HEK293 (cell line): ENCODE data around the gene LAMB1.

ENCODE experiments used
- BCL11B ChIP-seq: fragments of 450-650 bp; formaldehyde crosslinking; IDR thresholded peaks from 2 replicates; pipeline ENCODE4 v1.5.1; 2016; ENCODE audit warnings: low read depth, missing biosample characterization, missing genetic modification characterization
- GLI4 ChIP-seq: fragments of 450-650 bp; formaldehyde crosslinking; IDR thresholded peaks from 2 replicates; pipeline ENCODE4 v1.5.1; 2016; ENCODE audit warnings: missing biosample characterization, missing genetic modification characterization
- KLF8 ChIP-seq: fragments of 450-650 bp; formaldehyde crosslinking; IDR thresholded peaks from 2 replicates; pipeline ENCODE4 v1.5.1; 2016; ENCODE audit warnings: missing biosample characterization, missing genetic modification characterization
- TCF7L2 ChIP-seq: IDR thresholded peaks from 2 replicates; pipeline ENCODE4 v1.6.1; 2011; ENCODE audit warnings: low read depth, mild to moderate bottlenecking, inconsistent platforms, low read length, moderate library complexity, borderline replicate concordance
- ZBTB7A ChIP-seq: fragments of 450-650 bp; formaldehyde crosslinking; IDR thresholded peaks from 2 replicates; pipeline ENCODE4 v1.5.1; 2016; ENCODE audit warnings: low read depth, missing biosample characterization, missing genetic modification characterization
- ZNF184 ChIP-seq: fragments of 450-650 bp; IDR thresholded peaks from 2 replicates; pipeline ENCODE4 v1.5.1; 2018; ENCODE audit warnings: missing biosample characterization, mild to moderate bottlenecking, missing genetic modification characterization
- ZNF501 ChIP-seq: fragments of 450-650 bp; formaldehyde crosslinking; IDR thresholded peaks from 2 replicates; pipeline ENCODE4 v1.5.1; 2016; ENCODE audit warnings: missing biosample characterization, missing genetic modification characterization
- ZSCAN16 ChIP-seq: fragments of 450-650 bp; formaldehyde crosslinking; IDR thresholded peaks from 2 replicates; pipeline ENCODE4 v1.5.1; 2016; ENCODE audit warnings: missing biosample characterization, missing genetic modification characterization
- TF ChIP-seq, protein P1 (sequence below): fragments of 450-650 bp; formaldehyde crosslinking; IDR thresholded peaks from 2 replicates; pipeline ENCODE4 v1.5.1; 2016; ENCODE audit warnings: missing biosample characterization, missing genetic modification characterization
- TF ChIP-seq, protein P2 (sequence below): fragments of 450-650 bp; formaldehyde crosslinking; IDR thresholded peaks from 2 replicates; pipeline ENCODE4 v1.5.1; 2016; ENCODE audit warnings: missing biosample characterization, missing genetic modification characterization
- TF ChIP-seq, protein P3 (sequence below): fragments of 450-650 bp; formaldehyde crosslinking; IDR thresholded peaks from 2 replicates; pipeline ENCODE4 v1.5.1; 2016; ENCODE audit warnings: missing biosample characterization, missing genetic modification characterization
- TF ChIP-seq, protein P4 (sequence below): fragments of 450-650 bp; formaldehyde crosslinking; IDR thresholded peaks from 2 replicates; pipeline ENCODE4 v1.5.1; 2016; ENCODE audit warnings: missing biosample characterization, missing genetic modification characterization, low read depth
- TF ChIP-seq, protein P5 (sequence below): fragments of 450-650 bp; formaldehyde crosslinking; IDR thresholded peaks from 2 replicates; pipeline ENCODE4 v1.5.1; 2016; ENCODE audit warnings: missing biosample characterization, missing genetic modification characterization

DNA sequence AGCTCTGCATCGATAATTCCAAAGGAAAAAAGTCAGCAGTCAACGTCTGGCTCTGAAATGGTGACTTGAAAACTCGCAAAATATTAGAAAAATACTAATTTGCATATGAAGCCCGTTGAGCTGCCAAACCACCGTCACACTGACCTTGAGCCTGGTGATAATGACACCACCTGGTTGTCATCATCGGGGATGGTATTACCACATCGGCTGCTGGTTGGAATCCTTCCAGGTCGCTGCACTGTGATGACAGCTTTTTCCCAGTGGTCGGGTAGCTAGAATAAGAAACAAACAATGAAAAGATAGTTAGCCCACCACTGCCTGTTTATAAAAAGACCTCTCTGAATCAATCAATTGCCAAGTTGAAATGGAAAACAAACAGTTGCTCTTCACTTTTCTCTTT, 41.6 kb downstream of the LAMB1 start:
- TF ChIP-seq, protein P1, sequence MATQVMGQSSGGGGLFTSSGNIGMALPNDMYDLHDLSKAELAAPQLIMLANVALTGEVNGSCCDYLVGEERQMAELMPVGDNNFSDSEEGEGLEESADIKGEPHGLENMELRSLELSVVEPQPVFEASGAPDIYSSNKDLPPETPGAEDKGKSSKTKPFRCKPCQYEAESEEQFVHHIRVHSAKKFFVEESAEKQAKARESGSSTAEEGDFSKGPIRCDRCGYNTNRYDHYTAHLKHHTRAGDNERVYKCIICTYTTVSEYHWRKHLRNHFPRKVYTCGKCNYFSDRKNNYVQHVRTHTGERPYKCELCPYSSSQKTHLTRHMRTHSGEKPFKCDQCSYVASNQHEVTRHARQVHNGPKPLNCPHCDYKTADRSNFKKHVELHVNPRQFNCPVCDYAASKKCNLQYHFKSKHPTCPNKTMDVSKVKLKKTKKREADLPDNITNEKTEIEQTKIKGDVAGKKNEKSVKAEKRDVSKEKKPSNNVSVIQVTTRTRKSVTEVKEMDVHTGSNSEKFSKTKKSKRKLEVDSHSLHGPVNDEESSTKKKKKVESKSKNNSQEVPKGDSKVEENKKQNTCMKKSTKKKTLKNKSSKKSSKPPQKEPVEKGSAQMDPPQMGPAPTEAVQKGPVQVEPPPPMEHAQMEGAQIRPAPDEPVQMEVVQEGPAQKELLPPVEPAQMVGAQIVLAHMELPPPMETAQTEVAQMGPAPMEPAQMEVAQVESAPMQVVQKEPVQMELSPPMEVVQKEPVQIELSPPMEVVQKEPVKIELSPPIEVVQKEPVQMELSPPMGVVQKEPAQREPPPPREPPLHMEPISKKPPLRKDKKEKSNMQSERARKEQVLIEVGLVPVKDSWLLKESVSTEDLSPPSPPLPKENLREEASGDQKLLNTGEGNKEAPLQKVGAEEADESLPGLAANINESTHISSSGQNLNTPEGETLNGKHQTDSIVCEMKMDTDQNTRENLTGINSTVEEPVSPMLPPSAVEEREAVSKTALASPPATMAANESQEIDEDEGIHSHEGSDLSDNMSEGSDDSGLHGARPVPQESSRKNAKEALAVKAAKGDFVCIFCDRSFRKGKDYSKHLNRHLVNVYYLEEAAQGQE, result no peak
- TF ChIP-seq KLF8 (tag by site-specific recombination) (no peak), ZBTB7A (tag by site-specific recombination) (no peak), GLI4 (no peak), TCF7L2 (no peak), ZNF501 (no peak), ZNF184 (tag by site-specific recombination) (no peak), BCL11B (tag by site-specific recombination) (no peak), ZSCAN16 (tag by site-specific recombination) (no peak)
- TF ChIP-seq, protein P2, sequence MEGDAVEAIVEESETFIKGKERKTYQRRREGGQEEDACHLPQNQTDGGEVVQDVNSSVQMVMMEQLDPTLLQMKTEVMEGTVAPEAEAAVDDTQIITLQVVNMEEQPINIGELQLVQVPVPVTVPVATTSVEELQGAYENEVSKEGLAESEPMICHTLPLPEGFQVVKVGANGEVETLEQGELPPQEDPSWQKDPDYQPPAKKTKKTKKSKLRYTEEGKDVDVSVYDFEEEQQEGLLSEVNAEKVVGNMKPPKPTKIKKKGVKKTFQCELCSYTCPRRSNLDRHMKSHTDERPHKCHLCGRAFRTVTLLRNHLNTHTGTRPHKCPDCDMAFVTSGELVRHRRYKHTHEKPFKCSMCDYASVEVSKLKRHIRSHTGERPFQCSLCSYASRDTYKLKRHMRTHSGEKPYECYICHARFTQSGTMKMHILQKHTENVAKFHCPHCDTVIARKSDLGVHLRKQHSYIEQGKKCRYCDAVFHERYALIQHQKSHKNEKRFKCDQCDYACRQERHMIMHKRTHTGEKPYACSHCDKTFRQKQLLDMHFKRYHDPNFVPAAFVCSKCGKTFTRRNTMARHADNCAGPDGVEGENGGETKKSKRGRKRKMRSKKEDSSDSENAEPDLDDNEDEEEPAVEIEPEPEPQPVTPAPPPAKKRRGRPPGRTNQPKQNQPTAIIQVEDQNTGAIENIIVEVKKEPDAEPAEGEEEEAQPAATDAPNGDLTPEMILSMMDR, result no peak
- TF ChIP-seq, protein P3, sequence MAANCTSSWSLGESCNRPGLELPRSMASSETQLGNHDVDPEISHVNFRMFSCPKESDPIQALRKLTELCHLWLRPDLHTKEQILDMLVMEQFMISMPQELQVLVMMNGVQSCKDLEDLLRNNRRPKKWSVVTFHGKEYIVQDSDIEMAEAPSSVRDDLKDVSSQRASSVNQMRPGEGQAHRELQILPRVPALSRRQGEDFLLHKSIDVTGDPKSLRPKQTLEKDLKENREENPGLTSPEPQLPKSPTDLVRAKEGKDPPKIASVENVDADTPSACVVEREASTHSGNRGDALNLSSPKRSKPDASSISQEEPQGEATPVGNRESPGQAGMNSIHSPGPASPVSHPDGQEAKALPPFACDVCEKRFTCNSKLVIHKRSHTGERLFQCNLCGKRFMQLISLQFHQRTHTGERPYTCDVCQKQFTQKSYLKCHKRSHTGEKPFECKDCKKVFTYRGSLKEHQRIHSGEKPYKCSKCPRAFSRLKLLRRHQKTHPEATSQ (tag by site-specific recombination), result no peak
- TF ChIP-seq, protein P4, sequence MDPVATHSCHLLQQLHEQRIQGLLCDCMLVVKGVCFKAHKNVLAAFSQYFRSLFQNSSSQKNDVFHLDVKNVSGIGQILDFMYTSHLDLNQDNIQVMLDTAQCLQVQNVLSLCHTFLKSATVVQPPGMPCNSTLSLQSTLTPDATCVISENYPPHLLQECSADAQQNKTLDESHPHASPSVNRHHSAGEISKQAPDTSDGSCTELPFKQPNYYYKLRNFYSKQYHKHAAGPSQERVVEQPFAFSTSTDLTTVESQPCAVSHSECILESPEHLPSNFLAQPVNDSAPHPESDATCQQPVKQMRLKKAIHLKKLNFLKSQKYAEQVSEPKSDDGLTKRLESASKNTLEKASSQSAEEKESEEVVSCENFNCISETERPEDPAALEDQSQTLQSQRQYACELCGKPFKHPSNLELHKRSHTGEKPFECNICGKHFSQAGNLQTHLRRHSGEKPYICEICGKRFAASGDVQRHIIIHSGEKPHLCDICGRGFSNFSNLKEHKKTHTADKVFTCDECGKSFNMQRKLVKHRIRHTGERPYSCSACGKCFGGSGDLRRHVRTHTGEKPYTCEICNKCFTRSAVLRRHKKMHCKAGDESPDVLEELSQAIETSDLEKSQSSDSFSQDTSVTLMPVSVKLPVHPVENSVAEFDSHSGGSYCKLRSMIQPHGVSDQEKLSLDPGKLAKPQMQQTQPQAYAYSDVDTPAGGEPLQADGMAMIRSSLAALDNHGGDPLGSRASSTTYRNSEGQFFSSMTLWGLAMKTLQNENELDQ (tag by site-specific recombination), result no peak
- TF ChIP-seq, protein P5, sequence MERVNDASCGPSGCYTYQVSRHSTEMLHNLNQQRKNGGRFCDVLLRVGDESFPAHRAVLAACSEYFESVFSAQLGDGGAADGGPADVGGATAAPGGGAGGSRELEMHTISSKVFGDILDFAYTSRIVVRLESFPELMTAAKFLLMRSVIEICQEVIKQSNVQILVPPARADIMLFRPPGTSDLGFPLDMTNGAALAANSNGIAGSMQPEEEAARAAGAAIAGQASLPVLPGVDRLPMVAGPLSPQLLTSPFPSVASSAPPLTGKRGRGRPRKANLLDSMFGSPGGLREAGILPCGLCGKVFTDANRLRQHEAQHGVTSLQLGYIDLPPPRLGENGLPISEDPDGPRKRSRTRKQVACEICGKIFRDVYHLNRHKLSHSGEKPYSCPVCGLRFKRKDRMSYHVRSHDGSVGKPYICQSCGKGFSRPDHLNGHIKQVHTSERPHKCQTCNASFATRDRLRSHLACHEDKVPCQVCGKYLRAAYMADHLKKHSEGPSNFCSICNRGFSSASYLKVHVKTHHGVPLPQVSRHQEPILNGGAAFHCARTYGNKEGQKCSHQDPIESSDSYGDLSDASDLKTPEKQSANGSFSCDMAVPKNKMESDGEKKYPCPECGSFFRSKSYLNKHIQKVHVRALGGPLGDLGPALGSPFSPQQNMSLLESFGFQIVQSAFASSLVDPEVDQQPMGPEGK (tag by site-specific recombination), result no peak
